OCI-LY3 (cell line): Measurements from ENCODE around the gene PCP4.

Experiments used
- CTCF ChIP-seq: fragments of 200-600, 300-600 bp; sonication (generic); IDR thresholded peaks from 2 replicates; pipeline ENCODE4 v1.5.1; 2014; ENCODE audit warnings: antibody characterized with exemption, low read length, low read depth
- EZH2phosphoT487 ChIP-seq: fragments of 200-600 bp; shearing (Covaris generic); IDR thresholded peaks from 2 replicates; pipeline ENCODE4 v1.6.1; 2018; ENCODE audit warnings: antibody characterized with exemption, mixed run types, low read depth

- TF ChIP-seq CTCF (no peak), EZH2phosphoT487 (no peak)
These were observed 37.2 kb downstream of the PCP4 start for GRCh38 chr21:39904457-39904856.
